Activated gamma-delta T cell (primary cell): Measurements from ENCODE around the gene PRADC1.

Experiments
- DNase-seq: peaks from one replicate; lab custom pipeline; 2025; lab: John Stamatoyannopoulos, UW

Gene PRADC1

DNA sequence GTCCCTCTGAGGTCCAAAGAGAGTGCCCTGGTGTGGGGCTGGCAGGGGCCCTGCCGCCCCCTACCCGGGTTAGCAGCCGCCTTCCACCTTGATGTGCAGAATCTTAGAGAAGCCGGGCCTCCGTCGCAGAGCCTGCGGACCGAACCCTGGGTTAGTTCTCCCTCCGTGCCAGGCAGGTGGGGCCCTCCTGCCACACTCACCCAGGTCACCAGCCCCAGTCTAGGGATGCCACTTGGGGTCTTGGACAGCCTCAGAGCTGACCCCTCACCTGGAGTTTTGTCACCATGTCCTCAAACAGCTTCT is 25.8 kb upstream of the PRADC1 start:
- no peak for DNase-seq

- DNase-seq, result no peak
Measured at GRCh38 chr2:73258186-73258912, 25.3 kb upstream of the PRADC1 start.

DNA sequence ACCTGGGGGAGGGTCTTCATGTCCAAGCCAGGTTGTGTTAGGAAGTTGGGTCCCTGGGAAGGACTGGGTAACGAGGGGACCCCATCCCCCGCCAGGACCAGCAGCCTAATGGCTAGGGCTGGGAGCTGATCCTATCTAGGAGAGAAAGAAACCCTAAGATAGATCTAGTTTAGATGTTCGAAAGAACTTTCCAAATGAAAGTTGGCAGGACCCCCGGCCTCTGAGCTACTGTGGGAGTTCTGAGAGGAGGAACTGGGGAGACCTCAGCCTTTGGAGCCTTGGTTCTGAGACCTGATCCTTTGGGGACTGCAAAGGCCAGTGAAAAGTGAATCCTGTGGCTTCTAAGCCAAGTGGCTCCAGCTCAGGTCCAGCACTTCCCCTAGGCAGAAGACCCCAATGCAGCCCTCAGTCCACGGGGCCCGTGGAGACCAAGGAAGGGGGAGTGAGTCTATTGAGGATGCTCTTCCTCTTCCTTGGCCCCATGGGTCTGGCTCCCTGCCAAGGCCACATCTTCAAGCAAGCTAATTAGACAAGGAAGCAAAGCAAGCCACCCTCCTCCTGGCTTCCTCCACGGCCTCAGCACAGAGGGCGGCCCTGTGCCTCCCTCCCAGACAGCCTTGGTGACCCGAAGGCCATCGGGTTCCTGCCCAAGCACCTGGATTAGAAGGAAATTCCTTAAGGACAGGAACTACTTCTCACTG is 24.5 kb upstream of the PRADC1 start:
- no peak for DNase-seq

- DNase-seq, result no peak
Measured at GRCh38 chr2:73257021-73257420, 24.0 kb upstream of the PRADC1 start.

- no peak for DNase-seq
Measured at GRCh38 chr2:73256618-73256922, 23.5 kb upstream of the PRADC1 start.

- no peak for DNase-seq
Measured at GRCh38 chr2:73255907-73256617, 23.0 kb upstream of the PRADC1 start.

GRCh38 chr2:73255007-73255644 is 22.1 kb upstream of the PRADC1 start:
- DNase-seq, result no peak

DNA sequence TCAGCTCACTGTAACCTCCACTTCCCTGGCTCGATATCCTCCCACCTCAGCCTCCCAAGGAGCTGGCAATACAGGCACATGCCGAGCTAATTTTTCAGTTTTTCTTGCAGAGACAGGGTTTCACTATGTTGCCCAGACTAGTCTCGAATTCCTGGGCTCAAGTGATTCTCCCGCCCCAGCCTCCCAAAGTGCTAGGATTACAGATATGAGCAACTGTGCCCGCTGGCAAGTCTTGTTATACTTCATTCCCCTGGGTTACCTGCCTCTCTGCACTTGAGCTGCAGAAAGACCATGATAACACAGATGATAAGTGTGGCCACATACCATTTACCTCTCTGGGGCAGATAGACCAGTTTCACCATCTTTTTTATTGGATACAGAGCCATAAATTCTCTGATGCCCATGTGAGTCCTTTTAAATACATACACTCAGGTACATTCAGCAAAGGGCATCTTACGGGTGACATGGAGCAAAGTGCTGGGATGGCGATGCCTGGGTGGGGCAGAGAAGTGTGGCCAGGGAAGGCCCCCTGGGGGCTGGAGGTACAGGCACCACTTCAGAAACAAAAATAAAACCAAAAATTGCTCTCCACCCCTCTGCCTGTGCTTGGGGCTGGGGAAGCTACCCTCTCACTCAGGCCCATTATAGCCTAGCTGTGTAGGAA is 21.4 kb upstream of the PRADC1 start:
- no peak for DNase-seq

DNA sequence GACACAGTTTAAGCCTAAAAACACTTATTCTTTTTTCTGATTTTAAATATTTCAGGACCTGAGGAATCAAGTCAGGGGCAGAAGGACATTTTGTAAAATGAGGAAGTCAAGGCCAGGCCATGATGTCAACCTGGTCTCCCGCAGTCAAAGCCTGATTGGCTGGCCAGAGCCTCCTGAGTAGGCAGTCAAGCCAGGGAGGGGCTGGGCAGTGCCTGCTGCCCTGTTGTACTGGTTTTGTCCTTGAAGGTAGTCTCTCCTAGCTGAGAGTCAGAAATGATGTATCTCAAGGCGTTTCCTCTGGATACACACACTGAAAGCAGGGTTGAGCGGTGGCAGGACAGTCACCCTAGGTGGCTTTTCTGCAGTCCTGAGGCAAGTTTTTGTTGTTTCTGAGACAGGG is 20.9 kb upstream of the PRADC1 start:
- no peak for DNase-seq

DNA sequence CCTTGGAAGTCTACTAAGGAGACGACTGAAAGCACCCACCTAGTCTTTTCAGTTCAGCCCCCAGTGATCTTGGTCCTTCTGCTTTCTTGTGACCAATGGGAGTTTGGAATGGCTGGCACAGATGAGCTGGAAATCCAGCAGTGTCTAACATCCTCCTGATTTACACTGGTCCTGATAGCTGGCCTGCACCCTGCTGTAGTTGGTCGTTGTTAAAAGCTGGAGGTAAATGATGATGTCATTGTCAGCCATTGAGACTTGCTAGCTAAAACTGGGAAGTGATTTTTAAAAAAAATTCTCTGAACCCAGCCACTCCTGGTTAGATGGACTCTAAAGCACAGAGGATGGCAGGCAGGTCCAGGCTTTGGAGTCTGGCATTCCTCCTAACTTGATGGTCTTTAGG is 20.4 kb upstream of the PRADC1 start:
- DNase-seq, result no peak

DNA sequence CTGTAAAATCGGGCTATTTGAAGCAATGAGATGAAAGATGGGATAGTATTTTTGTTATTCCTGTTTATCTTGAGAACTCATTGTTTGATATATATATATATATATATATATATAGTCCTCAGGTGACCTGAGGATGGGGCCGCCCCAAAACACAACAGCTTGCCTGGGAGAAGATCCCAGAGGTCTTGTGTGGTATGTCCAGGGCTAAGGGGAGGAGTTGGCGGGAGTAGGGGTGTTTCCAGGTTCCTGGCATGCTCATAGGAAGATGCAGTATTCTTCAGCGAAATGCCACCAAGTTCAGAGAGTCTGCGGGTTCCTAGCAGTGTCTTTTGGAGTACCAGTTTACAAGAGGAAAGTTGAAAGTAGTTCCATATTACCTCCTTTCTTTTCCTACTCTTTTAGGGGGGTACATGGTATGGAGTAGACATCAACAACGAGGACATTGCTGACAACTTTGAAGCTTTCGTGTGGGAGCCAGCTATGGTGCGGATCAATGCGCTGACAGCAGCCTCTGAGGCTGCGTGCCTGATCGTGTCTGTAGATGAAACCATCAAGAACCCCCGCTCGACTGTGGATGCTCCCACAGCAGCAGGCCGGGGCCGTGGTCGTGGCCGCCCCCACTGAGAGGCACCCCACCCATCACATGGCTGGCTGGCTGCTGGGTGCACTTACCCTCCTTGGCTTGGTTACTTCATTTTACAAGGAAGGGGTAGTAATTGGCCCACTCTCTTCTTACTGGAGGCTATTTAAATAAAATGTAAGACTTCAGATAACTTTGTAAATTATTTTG is 19.4 kb upstream of the PRADC1 start:
- no peak for DNase-seq

GRCh38 chr2:73250872-73251846 is 18.1 kb upstream of the PRADC1 start:
- DNase-seq, result no peak

DNA sequence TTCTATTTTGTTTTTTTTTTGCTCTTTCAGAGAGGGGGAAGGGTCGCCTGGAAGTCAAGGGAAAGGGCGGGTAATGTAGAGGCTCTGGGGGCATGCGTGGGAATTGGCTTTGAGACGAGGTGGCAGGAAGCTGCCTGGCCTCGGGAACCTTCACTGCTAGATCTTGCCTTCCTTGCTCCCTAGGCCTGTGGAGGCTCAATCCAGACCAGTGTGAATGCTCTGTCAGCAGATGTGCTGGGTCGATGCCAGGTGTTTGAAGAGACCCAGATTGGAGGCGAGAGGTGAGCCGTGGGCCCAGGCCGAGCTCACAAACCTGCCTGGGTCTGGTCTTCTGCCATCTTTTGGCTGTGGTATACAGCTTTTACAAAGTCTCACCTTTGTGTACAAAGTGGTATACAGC is 16.6 kb upstream of the PRADC1 start:
- DNase-seq, result no peak

DNA sequence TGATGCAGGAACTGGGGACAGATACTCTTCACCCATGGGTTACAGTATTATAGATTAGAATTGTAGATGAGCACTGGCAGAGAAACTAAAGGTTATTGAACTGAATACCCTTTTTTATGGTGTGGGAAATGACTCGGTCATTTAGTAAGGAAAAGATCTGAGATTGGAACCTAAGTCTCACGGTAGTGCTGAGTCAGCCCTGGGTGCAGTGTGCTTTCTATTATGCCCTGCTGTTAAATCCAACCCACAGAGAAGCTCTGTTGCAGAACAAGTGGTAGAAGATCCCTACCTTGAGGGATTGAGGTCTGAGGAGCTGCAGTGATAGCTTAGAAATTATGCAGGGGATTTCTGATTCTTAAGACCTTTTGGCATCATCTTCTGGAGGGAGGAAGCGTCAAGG is 13.8 kb upstream of the PRADC1 start:
- DNase-seq, result no peak

DNA sequence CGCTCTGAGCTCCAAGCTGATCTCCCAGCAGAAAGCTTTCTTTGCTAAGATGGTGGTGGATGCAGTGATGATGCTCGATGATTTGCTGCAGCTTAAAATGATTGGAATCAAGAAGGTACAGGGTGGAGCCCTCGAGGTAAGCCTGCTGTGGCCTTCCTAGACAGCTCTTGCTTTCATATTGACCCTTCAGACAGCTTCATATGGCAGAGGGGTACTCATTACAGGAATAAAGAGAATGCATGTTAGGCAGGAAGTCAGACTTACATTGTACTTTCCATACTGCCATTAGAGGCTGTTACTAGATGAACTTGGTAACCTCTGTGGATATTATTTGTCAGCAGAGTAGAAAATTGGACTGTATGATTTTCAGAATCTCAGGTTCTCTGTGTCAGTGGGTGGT is 11.5 kb upstream of the PRADC1 start:
- no peak for DNase-seq

GRCh38 chr2:73243884-73244570 is 11.0 kb upstream of the PRADC1 start:
- no peak for DNase-seq

- DNase-seq, result no peak
Measured at GRCh38 chr2:73239776-73240175, 6.7 kb upstream of the PRADC1 start.

DNA sequence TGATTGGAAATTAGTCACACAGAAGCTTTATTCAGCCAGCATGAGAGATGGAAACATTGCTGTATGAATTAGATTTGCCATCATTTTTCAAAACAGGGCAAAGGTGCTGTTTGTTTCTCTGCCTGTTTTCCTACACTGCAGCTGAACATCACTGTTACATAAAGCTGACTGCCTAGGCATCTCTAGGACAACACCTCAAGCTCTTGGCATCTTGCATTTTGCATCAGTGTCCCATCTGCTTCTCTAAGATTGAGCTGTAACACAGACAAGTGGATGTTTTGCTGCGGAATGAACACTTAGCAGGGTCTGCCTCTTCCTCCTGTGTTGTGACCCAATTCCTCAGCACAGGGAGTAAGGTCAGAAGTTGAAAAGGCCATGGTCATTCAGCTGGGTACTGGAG is 5.9 kb upstream of the PRADC1 start:
- no peak for DNase-seq

- DNase-seq, result no peak
Measured at GRCh38 chr2:73238149-73238548, 5.1 kb upstream of the PRADC1 start.

DNA sequence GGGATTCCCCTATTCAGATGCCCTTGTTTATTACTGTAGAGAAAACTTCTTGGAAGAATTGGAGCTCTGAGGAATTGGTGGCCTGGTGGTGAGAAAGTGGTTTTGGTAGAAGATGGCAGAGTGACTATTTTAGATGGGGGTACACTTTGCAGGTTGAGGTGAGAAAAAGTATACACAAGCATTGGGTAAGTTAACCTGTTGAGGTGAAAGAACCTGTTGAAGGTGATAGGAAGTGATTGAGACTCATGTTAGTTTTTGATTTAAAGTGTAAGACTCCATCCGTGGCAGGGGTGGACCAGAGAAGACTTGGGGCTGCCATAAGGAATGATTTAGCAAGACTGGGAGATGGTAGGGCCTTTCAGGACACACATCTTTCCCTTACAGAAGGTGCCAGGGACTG is 4.1 kb upstream of the PRADC1 start:
- DNase-seq, result no peak
